HepG2 (cell line): ENCODE results near the gene SLC23A2.

Experiments used
- ARNTL ChIP-seq: sonication (generic); formaldehyde crosslinking; IDR thresholded peaks from 2 replicates; pipeline ENCODE4 v1.4.0; 2020; ENCODE audit warnings: mild to moderate bottlenecking, missing genetic modification reagents
- POLR2A ChIP-seq, 2 experiments: IDR thresholded peaks; 2 replicates each; pipeline ENCODE4 v1.6.1; 2011; ENCODE audit warnings: low read depth in 2 of 2, low read length in 2 of 2, mild to moderate bottlenecking in 1 of 2, moderate library complexity in 1 of 2; ENCODE audit not compliant: insufficient read depth in 1 of 2
- RBFOX2 ChIP-seq: fragments of 200-400 bp; formaldehyde crosslinking; IDR thresholded peaks from 2 replicates; pipeline ENCODE4 v1.6.1; 2017; ENCODE audit warnings: low read depth, mild to moderate bottlenecking, low read length
- TCF7L2 ChIP-seq: IDR thresholded peaks from 2 replicates; pipeline ENCODE4 v1.6.1; 2011; ENCODE audit warnings: mild to moderate bottlenecking, low read depth, low read length, moderate library complexity
- ZFX ChIP-seq: sonication (generic); formaldehyde crosslinking; IDR thresholded peaks from 2 replicates; pipeline ENCODE4 v1.4.0; 2020; ENCODE audit warnings: mild to moderate bottlenecking, low read depth, missing genetic modification reagents, moderate library complexity
- ZNF24 ChIP-seq: fragments of 450-650 bp; IDR thresholded peaks from 2 replicates; pipeline ENCODE4 v1.6.1; 2017; ENCODE audit warnings: antibody characterized with exemption, mild to moderate bottlenecking
- ZNF790 ChIP-seq: sonication (generic); formaldehyde crosslinking; IDR thresholded peaks from 2 replicates; pipeline ENCODE4 v1.8.0; 2022; ENCODE audit warnings: missing genetic modification reagents, mild to moderate bottlenecking, borderline replicate concordance
- TF ChIP-seq, protein P1 (sequence below): sonication (generic); formaldehyde crosslinking; IDR thresholded peaks from 2 replicates; pipeline ENCODE4 v1.5.0; 2020; ENCODE audit warnings: mild to moderate bottlenecking, missing genetic modification reagents, moderate library complexity
- TF ChIP-seq, protein P2 (sequence below): sonication (generic); formaldehyde crosslinking; IDR thresholded peaks from 2 replicates; pipeline ENCODE4 v1.8.1; 2023; ENCODE audit warnings: mild to moderate bottlenecking, missing genetic modification reagents
- TF ChIP-seq, protein P3 (sequence below): sonication (generic); formaldehyde crosslinking; IDR thresholded peaks from 2 replicates; pipeline ENCODE4 v1.4.0; 2020; ENCODE audit warnings: missing genetic modification reagents
- TF ChIP-seq, protein P4 (sequence below): sonication (generic); formaldehyde crosslinking; IDR thresholded peaks from 2 replicates; pipeline ENCODE4 v1.4.0; 2020; ENCODE audit warnings: mild to moderate bottlenecking, low read depth, missing genetic modification reagents

DNA sequence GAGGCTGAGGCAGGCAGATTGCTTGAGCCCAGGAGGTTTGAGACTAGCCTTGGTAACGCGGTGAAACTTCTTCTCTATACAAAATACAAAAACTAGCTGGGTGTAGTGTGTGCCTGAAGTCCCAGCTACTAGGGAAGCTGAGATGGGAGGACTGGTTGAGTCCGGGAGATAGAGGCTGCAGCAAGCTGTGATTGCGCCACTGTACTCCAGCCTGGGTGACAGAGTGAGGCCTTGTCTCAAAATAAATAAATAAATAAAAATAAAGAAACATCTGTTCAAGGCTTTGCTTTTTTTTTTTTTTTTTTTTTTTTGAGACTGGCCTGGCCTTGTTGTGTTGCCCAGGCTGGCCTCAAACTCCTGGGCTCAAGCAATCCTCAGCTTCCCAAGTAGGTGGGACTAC lies 23.7 kb upstream of the SLC23A2 start:
- TF ChIP-seq, protein P1, sequence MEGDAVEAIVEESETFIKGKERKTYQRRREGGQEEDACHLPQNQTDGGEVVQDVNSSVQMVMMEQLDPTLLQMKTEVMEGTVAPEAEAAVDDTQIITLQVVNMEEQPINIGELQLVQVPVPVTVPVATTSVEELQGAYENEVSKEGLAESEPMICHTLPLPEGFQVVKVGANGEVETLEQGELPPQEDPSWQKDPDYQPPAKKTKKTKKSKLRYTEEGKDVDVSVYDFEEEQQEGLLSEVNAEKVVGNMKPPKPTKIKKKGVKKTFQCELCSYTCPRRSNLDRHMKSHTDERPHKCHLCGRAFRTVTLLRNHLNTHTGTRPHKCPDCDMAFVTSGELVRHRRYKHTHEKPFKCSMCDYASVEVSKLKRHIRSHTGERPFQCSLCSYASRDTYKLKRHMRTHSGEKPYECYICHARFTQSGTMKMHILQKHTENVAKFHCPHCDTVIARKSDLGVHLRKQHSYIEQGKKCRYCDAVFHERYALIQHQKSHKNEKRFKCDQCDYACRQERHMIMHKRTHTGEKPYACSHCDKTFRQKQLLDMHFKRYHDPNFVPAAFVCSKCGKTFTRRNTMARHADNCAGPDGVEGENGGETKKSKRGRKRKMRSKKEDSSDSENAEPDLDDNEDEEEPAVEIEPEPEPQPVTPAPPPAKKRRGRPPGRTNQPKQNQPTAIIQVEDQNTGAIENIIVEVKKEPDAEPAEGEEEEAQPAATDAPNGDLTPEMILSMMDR (CRISPR knock-in tag): no peak
- TF ChIP-seq ZNF790 (CRISPR knock-in tag) (no peak), POLR2A (IDR thresholded peaks at IDR 0.05; ENCODE audit: insufficient read depth in 1 of 2, low read depth in 2 of 2, low read length in 2 of 2) (no peak), ZNF24 (no peak), TCF7L2 (no peak), ARNTL (CRISPR knock-in tag) (no peak), ZFX (CRISPR knock-in tag) (no peak), RBFOX2 (no peak)
- TF ChIP-seq, protein P2, sequence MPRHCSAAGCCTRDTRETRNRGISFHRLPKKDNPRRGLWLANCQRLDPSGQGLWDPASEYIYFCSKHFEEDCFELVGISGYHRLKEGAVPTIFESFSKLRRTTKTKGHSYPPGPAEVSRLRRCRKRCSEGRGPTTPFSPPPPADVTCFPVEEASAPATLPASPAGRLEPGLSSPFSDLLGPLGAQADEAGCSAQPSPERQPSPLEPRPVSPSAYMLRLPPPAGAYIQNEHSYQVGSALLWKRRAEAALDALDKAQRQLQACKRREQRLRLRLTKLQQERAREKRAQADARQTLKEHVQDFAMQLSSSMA (CRISPR knock-in tag): no peak
- TF ChIP-seq, protein P3, sequence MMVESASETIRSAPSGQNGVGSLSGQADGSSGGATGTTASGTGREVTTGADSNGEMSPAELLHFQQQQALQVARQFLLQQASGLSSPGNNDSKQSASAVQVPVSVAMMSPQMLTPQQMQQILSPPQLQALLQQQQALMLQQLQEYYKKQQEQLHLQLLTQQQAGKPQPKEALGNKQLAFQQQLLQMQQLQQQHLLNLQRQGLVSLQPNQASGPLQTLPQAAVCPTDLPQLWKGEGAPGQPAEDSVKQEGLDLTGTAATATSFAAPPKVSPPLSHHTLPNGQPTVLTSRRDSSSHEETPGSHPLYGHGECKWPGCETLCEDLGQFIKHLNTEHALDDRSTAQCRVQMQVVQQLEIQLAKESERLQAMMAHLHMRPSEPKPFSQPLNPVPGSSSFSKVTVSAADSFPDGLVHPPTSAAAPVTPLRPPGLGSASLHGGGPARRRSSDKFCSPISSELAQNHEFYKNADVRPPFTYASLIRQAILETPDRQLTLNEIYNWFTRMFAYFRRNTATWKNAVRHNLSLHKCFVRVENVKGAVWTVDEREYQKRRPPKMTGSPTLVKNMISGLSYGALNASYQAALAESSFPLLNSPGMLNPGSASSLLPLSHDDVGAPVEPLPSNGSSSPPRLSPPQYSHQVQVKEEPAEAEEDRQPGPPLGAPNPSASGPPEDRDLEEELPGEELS (CRISPR knock-in tag): peak; percentile 79; the same call in 1 of the 2 replicates
- TF ChIP-seq, protein P4, sequence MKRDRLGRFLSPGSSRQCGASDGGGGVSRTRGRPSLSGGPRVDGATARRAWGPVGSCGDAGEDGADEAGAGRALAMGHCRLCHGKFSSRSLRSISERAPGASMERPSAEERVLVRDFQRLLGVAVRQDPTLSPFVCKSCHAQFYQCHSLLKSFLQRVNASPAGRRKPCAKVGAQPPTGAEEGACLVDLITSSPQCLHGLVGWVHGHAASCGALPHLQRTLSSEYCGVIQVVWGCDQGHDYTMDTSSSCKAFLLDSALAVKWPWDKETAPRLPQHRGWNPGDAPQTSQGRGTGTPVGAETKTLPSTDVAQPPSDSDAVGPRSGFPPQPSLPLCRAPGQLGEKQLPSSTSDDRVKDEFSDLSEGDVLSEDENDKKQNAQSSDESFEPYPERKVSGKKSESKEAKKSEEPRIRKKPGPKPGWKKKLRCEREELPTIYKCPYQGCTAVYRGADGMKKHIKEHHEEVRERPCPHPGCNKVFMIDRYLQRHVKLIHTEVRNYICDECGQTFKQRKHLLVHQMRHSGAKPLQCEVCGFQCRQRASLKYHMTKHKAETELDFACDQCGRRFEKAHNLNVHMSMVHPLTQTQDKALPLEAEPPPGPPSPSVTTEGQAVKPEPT: no peak
